OCI-LY3 (cell line): ENCODE measurements around the gene ADAM33.

ENCODE experiments used
- H2AFZ ChIP-seq: fragments of 200-600, 300-600 bp; shearing (Covaris generic); 2 replicates; pipeline ENCODE4 v1.6.0; 2014; ENCODE audit warnings: antibody characterized with exemption, low read depth, low read length
- H3K27ac ChIP-seq: fragments of 200-600, 300-600 bp; sonication (generic); 2 replicates; pipeline ENCODE4 v1.5.1; 2014; ENCODE audit warnings: mild to moderate bottlenecking, low read length, moderate library complexity, mixed read lengths
- H3K27me3 ChIP-seq: fragments of 200-600, 300-600 bp; sonication (generic); 2 replicates; pipeline ENCODE4 v1.6.1; 2014; ENCODE audit warnings: low read depth, low read length, mixed read lengths
- H3K36me3 ChIP-seq: fragments of 200-600, 300-600 bp; sonication (generic); replicated peaks from 2 replicates; pipeline ENCODE3; 2014; ENCODE audit warnings: low read depth, low read length, mixed read lengths
- H3K4me1 ChIP-seq: fragments of 300-600, 200-600 bp; sonication (generic); 2 replicates; pipeline ENCODE4 v1.6.1; 2014; ENCODE audit warnings: low read length, mixed read lengths
- H3K4me2 ChIP-seq: fragments of 200-600, 300-600 bp; sonication (generic); 2 replicates; pipeline ENCODE4 v1.6.1; 2014; ENCODE audit warnings: low read length, mixed read lengths
- H3K4me3 ChIP-seq: fragments of 300-600, 200-600 bp; sonication (generic); 2 replicates; pipeline ENCODE4 v1.5.1; 2014; ENCODE audit warnings: antibody characterized with exemption, mild to moderate bottlenecking, low read length, moderate library complexity
- H3K79me2 ChIP-seq: fragments of 300-600, 200-600 bp; shearing (Covaris generic); 2 replicates; pipeline ENCODE4 v1.6.1; 2014; ENCODE audit warnings: mild to moderate bottlenecking, low read length, mixed read lengths
- H3K9ac ChIP-seq: fragments of 300-600, 200-600 bp; shearing (Covaris generic); 2 replicates; pipeline ENCODE4 v1.6.0; 2014; ENCODE audit warnings: mild to moderate bottlenecking, low read length, moderate library complexity
- H3K9me3 ChIP-seq: fragments of 200-600, 300-600 bp; shearing (Covaris generic); 2 replicates; pipeline ENCODE4 v1.6.1; 2014; ENCODE audit warnings: low read length, mixed read lengths; ENCODE audit not compliant: insufficient read depth
- H4K20me1 ChIP-seq: fragments of 200-600, 300-600 bp; sonication (generic); 2 replicates; pipeline ENCODE4 v1.6.1; 2016; ENCODE audit warnings: low read length, mixed read lengths; ENCODE audit not compliant: insufficient read depth
- EZH2phosphoT487 ChIP-seq: fragments of 200-600 bp; shearing (Covaris generic); IDR thresholded peaks from 2 replicates; pipeline ENCODE4 v1.6.1; 2018; ENCODE audit warnings: antibody characterized with exemption, mixed run types, low read depth
- TF ChIP-seq, protein P1 (sequence below): fragments of 200-600, 300-600 bp; sonication (generic); IDR thresholded peaks from 2 replicates; pipeline ENCODE4 v1.5.1; 2014; ENCODE audit warnings: antibody characterized with exemption, low read length, low read depth

The ADAM33 gene

DNA sequence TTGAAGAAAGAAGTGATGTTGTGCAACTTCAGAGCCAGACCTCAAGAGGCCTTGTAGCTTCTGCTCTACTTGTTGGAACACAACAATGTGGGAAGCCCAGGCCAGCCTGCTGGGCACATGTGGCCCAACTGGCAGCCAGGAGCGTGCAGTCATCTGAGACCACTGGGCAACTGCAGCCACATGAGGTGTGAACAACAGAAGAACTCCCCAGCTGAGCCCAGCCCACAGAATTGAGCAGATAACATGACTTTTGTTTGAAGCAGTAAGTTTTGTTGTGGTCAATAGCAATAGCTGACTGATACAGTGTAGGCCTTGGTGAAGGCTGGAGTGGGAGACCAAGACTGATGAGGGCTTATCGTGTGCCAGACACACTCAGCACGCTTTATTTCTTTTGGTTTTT lies 8.6 kb upstream of the ADAM33 start:
- Histone ChIP-seq H3K9me3 (no peaks in the 10 kb centered on the region), H3K79me2 (no peaks in the 10 kb centered on the region), H3K27me3 (no peaks in the 10 kb centered on the region), H3K4me2 (no peak overlapping the region), H3K4me1 (peaks cover 3% of the 10 kb centered on the region; the same call in 1 of the 2 replicates), H2AFZ (no peak overlapping the region), H3K36me3 (no peaks in the 10 kb centered on the region), H4K20me1 (no peaks in the 10 kb centered on the region), H3K4me3 (no peak overlapping the region), H3K9ac (no peak overlapping the region), H3K27ac (no peak overlapping the region)
- TF ChIP-seq, protein P1, sequence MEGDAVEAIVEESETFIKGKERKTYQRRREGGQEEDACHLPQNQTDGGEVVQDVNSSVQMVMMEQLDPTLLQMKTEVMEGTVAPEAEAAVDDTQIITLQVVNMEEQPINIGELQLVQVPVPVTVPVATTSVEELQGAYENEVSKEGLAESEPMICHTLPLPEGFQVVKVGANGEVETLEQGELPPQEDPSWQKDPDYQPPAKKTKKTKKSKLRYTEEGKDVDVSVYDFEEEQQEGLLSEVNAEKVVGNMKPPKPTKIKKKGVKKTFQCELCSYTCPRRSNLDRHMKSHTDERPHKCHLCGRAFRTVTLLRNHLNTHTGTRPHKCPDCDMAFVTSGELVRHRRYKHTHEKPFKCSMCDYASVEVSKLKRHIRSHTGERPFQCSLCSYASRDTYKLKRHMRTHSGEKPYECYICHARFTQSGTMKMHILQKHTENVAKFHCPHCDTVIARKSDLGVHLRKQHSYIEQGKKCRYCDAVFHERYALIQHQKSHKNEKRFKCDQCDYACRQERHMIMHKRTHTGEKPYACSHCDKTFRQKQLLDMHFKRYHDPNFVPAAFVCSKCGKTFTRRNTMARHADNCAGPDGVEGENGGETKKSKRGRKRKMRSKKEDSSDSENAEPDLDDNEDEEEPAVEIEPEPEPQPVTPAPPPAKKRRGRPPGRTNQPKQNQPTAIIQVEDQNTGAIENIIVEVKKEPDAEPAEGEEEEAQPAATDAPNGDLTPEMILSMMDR, result no peak
- no peak for TF ChIP-seq EZH2phosphoT487

DNA sequence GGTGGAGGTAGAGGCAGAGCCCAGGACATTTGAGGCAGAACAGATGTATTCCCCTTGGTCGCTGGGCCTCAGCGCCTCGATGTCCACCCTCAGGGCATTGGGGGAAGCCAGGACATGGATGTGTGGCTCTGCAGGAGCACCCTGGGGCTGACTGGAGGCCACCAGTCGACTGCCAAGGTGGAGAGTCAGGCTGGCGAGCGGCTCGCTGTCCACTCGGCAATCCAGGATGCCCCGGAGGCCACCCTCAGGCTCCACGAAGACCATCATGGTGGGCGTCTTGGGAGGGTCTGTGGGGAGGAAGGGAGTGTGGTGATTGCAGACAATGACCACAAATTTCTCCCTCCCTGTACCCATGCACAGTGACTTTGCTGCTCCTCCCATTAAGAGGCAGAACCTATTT lies 8.2 kb upstream of the ADAM33 start:
- H3K4me3 ChIP-seq, result no peak overlapping the region
- no peak overlapping the region for H2AFZ ChIP-seq
- H3K79me2 ChIP-seq, result no peaks in the 10 kb centered on the region
- no peak overlapping the region for H3K9ac ChIP-seq
- no peaks in the 10 kb centered on the region for H4K20me1 ChIP-seq
- peaks cover 3% of the 10 kb centered on the region; the same call in 1 of the 2 replicates for H3K4me1 ChIP-seq
- H3K9me3 ChIP-seq, result no peaks in the 10 kb centered on the region
- H3K27ac ChIP-seq, result no peak overlapping the region
- TF ChIP-seq EZH2phosphoT487, result no peak
- TF ChIP-seq, protein P1, result no peak
- H3K4me2 ChIP-seq, result no peak overlapping the region
- no peaks in the 10 kb centered on the region for H3K27me3 ChIP-seq
- H3K36me3 ChIP-seq, result no peaks in the 10 kb centered on the region

DNA sequence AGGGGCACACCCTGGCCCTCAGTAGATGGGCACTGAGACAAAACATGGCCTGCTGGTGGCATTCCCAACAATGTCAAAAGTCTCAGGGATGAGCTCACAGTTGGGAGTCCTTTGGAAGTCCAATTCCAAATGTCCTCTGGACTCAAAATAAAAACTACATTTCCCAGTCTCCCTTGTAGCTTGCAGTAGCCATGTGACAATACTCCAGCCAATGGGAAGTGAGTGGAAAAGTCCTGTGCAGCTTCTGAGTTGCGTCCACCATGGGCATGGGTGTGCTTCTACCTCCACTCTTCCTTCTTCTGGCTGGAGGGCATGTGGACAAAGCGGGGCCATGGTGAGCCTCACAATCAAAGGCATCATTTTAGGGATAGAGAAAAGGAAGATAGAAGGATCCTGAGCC lies 5.8 kb upstream of the ADAM33 start:
- no peaks in the 10 kb centered on the region for H4K20me1 ChIP-seq

DNA sequence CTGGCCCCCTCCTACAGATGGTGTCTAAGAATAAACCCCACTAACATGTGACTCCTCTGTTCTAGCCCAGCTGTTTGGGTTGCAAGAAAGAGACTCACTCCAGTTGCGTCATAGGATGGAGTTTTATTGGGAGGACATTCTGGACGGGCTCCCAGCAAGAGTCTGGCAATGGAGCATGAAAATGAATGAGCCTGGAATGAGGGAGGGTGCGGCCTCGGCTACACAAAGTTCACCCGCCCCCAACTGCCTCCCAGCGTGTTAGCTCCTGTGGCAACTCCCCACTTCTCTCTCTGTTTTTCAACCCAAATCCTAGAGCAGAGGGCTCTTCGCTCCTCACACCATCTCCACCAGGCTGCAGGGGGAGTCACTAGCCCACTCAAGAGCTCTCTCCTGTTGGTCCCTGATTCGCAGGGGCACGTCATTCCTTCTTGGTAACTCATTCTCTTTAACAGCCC lies 5.1 kb upstream of the ADAM33 start:
- H3K4me1 ChIP-seq, result peaks cover 3% of the 10 kb centered on the region; the same call in 1 of the 2 replicates
- H3K9ac ChIP-seq, result no peak overlapping the region
- H3K36me3 ChIP-seq, result no peaks in the 10 kb centered on the region
- H3K4me2 ChIP-seq, result no peak overlapping the region
- no peaks in the 10 kb centered on the region for H4K20me1 ChIP-seq
- no peaks in the 10 kb centered on the region for H3K9me3 ChIP-seq
- no peak overlapping the region for H3K4me3 ChIP-seq
- H3K79me2 ChIP-seq, result no peaks in the 10 kb centered on the region
- no peak overlapping the region for H2AFZ ChIP-seq
- TF ChIP-seq EZH2phosphoT487, result no peak
- TF ChIP-seq, protein P1, result no peak
- H3K27ac ChIP-seq, result no peak overlapping the region
- H3K27me3 ChIP-seq, result 0 out of 2 replicates have a peak, but pooled peaks cover 3% of the 10 kb centered on the region

More for the DNA sequence above, 5.8 kb upstream of the ADAM33 start:
- no peak overlapping the region for H3K27ac ChIP-seq
- no peak overlapping the region for H3K4me3 ChIP-seq
- no peak overlapping the region for H3K4me2 ChIP-seq
- H3K79me2 ChIP-seq, result no peaks in the 10 kb centered on the region
- H3K9ac ChIP-seq, result no peak overlapping the region
- H3K4me1 ChIP-seq, result peaks cover 3% of the 10 kb centered on the region; the same call in 1 of the 2 replicates
- no peaks in the 10 kb centered on the region for H3K9me3 ChIP-seq
- no peaks in the 10 kb centered on the region for H3K36me3 ChIP-seq
- 0 out of 2 replicates have a peak, but pooled peaks cover 3% of the 10 kb centered on the region for H3K27me3 ChIP-seq
- H2AFZ ChIP-seq, result no peak overlapping the region
- no peak for TF ChIP-seq EZH2phosphoT487
- TF ChIP-seq, protein P1, result no peak
